GM12865 (cell line): ENCODE measurements around the gene SGSH.

Source experiments
- DNase-seq: peaks from one replicate; pipeline ENCODE4 v3.0.0; 2010; ENCODE audit warnings: low read depth
- H3K4me3 ChIP-seq: 2 replicates; pipeline ENCODE4 v1.5.1; 2011; ENCODE audit warnings: mild to moderate bottlenecking, low read depth, low read length, control low read depth
- CTCF ChIP-seq: IDR thresholded peaks from 2 replicates; pipeline ENCODE4 v1.5.1; 2011; ENCODE audit warnings: low read length, control low read depth, low read depth, inconsistent platforms; ENCODE audit not compliant: insufficient read depth; ENCODE audit errors: missing control alignments

SGSH gene

GRCh38 chr17:80166446-80166845, 53.7 kb downstream of the SGSH start:
- no peak for DNase-seq
- TF ChIP-seq CTCF, result no peak
- no peak overlapping the region for H3K4me3 ChIP-seq

GRCh38 chr17:80164185-80164584, 55.9 kb downstream of the SGSH start:
- no peak for DNase-seq
- no peak overlapping the region for H3K4me3 ChIP-seq
- no peak for TF ChIP-seq CTCF

GRCh38 chr17:80163336-80163735, 56.8 kb downstream of the SGSH start:
- DNase-seq, result no peak
- H3K4me3 ChIP-seq, result no peak overlapping the region
- no peak for TF ChIP-seq CTCF

- no peak overlapping the region for H3K4me3 ChIP-seq
- DNase-seq, result no peak
- no peak for TF ChIP-seq CTCF
Measured at GRCh38 chr17:80160536-80160935, 59.6 kb downstream of the SGSH start.
